NOMO-1 (cell line): ENCODE results near the gene RBM18.

Experiments
- DNase-seq, 2 experiments: peaks; one replicate each; lab custom pipeline; 2025; ENCODE audit not compliant: unreplicated experiment in 2 of 2; lab: John Stamatoyannopoulos, UW

Gene RBM18

GRCh38 chr9:122264360-122265148, at the start of gene RBM18, which contains the start of gene MRRF:
Gene RBM18 (minus strand): TSS chr9:122264840. CDS start chr9:122261492, 3,348 bp downstream.
Gene MRRF (plus strand): TSS chr9:122264882. CDS start chr9:122270892, 6,010 bp downstream.
- DNase-seq = peak; percentile 87

GRCh38 chr9:122314165-122314564, 49.5 kb upstream of the RBM18 start:
- no peak for DNase-seq

- DNase-seq = no peak
Measured at GRCh38 chr9:122309861-122310260, 45.2 kb upstream of the RBM18 start.

GRCh38 chr9:122307925-122308324, 43.3 kb upstream of the RBM18 start:
- no peak for DNase-seq

GRCh38 chr9:122307061-122307460, 42.4 kb upstream of the RBM18 start:
- DNase-seq = no peak

GRCh38 chr9:122302237-122303093, 37.8 kb upstream of the RBM18 start:
- DNase-seq = no peak

- DNase-seq = peak; percentile 54 to 60
Measured at GRCh38 chr9:122297512-122297911, 32.9 kb upstream of the RBM18 start.

- no peak for DNase-seq
Measured at GRCh38 chr9:122294531-122294930, 29.9 kb upstream of the RBM18 start.

- no peak for DNase-seq
Measured at GRCh38 chr9:122291458-122291857, 26.8 kb upstream of the RBM18 start.

- no peak for DNase-seq
Measured at GRCh38 chr9:122287214-122287720, 22.6 kb upstream of the RBM18 start.

GRCh38 chr9:122286764-122287163, 22.1 kb upstream of the RBM18 start:
- DNase-seq = peak in 1 of 2 experiments; percentile 10

GRCh38 chr9:122281368-122281767, 16.7 kb upstream of the RBM18 start:
- no peak for DNase-seq

- no peak for DNase-seq
Measured at GRCh38 chr9:122277285-122277897, 12.8 kb upstream of the RBM18 start.

- no peak for DNase-seq
Measured at GRCh38 chr9:122276096-122276495, 11.5 kb upstream of the RBM18 start.

- DNase-seq = no peak
Measured at GRCh38 chr9:122274055-122274454, 9.4 kb upstream of the RBM18 start.

- no peak for DNase-seq
Measured at GRCh38 chr9:122268041-122268814, 3.6 kb upstream of the RBM18 start.

GRCh38 chr9:122265149-122265915, 692 bp upstream of the RBM18 start:
- DNase-seq = peak; percentile 27 to 73

GRCh38 chr9:122263699-122264349, 816 bp downstream of the RBM18 start:
- peak in 1 of 2 experiments; percentile 29 for DNase-seq

- DNase-seq = no peak
Measured at GRCh38 chr9:122262073-122262472, 2.6 kb downstream of the RBM18 start.
